ENCODE results near the gene PHLDA3.
"Not testable (repeated sequence)": the region's sequence is repeated elsewhere in the genome, so short reads cannot be mapped to it uniquely, and the experiment has no call there.

The PHLDA3 gene

DNA sequence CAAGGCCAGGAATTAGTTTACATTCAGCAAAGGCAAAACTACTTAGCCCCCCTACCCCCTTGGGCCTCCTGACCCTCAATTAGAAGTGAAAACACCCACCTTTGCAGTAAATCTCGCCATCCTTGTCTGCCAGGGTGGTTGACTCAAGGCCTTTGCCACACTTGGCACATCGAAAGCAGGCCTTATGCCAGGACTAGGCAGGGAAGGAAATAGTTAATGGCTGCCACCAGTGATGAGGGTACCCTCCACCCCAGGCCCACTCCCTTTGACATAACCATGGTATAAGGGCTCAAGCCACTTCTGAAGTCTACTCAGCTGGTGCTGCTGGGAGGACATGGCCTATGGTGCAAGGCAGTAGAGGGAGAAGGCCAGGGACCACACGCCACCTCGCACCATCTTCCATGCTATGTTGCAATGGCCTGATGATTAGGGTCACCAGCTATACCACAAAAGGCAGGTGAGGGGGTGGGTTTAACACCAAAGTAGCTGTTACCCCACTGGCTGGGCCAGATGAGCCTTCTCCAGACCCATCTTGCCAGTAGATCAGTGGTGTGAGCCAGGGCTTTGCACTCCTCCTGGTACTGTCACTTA is 16.3 kb upstream of the PHLDA3 start:
- no peak for DNase-seq

DNA sequence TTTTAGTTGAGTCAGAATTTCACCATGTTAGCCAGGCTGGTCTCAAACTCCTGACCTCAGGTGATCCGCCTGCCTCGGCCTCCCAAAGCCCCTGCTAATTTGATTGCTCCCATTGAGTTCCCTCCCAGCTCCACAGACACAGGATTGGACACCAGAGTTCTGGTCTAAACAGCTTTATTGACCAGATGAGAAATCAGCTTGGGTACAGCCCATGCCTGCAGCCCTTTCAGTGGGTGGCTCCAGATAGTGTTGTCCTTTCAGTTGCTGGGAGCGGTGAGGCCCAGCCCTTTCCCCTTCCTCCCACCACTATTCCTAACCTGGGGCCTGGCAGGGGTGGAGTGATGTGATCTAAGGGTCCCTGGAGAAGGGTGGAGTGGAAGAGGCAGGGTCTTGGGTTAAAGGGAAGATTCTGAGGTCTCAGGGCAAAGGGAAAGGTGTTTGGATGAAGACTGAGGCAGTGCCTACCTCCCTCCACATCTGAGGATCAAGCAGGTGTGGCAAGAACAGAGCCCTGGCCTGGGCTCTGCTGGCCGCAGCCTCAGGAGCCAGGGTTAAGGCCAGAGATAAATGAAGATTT is 14.5 kb upstream of the PHLDA3 start:
- no peak for DNase-seq

DNA sequence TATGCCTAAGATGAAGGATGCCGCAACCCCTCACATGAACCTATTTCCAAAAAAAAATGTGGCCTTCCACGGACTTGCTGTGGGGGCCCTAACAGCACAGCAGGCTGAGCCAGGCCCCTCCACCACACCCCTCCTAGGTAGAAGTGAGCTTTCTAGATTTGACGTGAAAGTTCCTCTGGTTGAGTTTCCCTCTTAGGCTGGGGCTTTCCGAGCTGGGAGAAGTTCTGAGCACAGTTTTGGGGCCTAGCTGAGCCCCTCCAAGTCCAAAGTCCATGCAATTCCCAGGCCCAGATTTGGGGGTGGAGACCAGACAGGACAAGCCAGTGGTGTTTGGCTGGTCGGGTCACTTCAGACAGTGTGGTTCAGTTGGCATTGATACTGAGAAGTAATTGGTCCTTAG is 13.8 kb upstream of the PHLDA3 start:
- DNase-seq, result no peak

DNA sequence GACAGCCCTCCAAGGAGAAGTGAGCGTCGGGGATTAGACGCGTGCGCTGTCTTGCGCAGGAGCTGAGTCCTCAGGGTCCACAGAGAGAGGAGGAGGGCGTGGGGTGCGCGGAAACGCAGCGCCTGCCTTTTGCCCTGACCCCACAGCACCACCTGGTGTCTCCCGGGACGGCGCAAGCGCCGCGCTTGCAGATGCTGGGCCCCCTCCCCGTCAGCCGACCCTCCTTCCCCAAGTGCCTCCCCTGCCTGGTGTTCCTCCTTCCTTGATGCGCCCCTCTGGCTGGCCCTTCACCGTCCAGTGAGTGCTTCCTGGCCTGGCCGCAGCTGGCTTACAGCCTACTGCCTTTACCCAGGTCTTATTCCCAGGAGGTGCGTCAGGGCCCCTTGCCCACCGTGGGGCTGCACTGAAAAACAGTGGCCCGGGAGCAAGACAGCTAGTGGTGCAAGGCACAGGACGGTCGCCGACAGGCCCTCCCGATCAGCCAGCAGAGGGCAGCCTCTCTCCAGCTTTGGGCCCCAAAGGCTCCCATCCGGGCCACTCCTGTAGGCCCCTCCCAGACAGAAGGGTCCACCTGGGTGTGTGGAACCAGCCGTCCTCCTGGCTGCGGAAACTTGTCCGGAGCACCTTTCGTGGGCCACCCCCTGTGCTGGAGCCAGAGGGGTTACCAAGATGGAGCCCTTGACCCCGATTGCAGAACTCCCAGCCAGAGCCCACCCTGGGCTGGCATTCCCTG is 12.9 kb upstream of the PHLDA3 start:
- peak; percentile 79 for DNase-seq

DNA sequence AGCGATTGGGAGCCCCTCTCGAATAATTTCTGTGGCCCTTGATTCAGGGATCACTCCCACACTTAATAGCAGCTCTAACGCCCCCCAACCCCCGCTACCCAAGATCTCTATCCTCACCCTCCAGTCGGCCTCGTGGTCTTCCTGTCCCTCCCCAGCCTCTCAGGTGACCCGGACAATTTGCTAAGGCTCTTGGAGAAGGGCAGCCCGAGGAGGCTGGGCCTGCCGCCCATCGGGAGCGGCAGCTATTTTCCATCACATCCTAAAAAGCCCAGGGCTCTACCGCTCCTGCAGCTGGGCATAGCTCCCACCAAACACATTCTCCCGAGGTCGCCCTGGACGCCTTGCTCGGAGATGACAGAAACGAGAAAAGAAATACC is 12.0 kb upstream of the PHLDA3 start:
- DNase-seq, result no peak

DNA sequence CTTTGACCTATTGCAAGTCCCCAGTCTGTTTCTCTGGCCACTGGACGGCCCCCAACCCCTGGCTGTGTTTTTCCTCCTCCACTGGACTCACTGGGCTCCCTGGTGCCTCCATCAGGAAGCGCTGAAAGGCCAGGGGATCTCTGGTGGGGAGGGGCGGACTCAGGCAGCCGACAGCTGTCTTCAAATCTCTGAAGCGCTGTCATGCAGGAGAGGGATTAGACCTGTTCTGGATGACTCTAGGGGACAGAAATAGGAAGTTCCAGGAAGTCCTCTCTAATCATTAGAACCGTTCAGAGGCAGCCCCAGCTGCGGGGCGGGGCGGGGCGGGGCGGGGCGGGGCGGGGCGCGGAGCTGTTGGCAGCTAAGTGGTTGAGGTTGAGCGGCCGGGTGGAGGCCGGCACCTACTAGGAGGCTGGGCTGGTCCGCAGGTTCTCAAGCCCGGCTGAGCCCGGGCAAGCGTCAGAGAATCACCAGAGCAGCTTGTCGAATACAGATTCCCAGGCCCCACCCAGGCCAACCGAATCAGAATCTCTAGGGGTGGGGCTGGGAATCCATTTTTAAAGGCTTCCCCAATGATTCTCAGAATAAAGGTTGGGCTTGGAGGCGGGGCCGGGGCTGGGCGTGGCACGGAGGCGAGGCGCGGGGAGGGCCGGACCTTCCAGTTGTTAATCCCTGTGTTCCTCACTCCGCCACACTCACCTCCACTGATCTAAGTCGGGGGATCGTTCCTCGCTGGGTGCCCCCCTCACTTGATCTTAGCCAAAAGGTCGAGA is 11.4 kb upstream of the PHLDA3 start:
- peak; percentile 64 for DNase-seq

DNA sequence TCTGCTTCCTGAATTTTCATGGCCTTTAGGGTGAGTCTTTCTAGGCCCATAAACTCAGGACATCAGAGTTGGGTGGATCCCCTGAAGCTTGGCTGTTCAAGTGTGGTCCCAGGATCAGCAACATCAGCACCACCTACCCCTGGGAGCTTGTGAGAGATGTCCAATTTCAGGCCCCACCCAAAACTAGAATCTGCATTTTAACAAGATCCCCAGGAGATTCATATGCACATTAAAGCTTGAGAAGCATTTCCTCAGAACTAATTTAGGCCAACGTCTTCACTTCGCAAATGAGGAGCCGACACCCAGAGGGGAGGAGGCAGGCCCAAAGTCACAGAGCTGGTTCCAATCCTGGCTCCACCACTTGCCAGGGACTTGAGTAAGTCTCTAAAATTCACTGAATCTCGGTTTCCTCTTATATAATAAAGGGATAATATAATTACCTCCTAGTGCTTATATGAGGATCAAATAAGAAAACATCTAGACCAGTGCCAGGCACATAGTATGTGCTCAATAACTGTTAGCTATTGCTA is 10.3 kb upstream of the PHLDA3 start:
- DNase-seq, result no peak

DNA sequence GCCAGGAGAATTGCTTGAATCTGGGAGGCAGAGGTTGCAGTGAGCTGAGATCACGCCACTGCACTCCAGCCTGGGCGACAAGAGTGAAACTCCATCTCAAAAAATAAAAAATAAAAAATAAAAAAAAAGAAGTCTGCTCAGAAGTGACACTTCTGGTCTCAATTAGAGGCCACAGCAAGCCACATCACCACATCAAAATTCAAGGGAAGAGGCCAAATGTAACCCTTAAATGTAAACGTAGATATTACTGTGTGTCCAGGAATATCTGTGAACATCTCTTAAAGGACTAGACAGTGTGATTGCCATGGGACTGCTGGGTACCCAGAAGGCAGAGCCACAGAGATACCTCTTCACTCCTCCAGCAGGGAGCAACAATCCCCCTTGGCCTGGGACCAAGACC is 9.7 kb upstream of the PHLDA3 start:
- not testable (repeated sequence) for DNase-seq

DNA sequence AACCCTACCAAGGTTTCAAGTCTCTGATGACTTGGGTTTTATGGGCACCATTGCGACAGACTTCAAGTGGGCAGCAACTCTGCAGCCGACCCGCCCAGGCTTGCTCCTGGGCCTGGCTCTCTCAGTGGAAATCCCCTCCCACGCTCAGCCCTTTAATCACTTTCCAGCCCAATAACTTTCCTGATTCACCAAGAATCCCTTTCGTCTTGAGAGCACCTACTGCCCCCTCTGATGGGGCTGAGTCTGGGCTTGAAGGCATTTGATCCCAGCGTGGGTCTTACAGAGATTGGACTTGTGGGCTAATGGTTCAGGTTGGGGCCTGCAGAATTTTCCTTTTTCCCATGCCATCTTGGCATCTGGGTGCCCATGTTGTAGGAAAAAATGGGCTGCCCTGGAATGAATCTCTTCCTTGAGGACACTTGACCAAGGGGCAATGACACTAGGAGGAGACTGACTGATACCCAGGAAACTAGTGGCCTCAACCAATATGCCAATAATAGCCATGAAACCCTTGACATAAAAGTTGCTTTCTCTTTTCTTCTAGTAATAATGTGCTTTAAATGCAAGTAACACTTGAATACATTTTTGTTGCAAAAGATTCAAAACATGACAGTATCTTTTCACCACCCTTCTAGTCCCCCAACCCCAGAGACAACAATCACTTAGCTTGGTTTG is 7.8 kb upstream of the PHLDA3 start:
- DNase-seq, result no peak

DNA sequence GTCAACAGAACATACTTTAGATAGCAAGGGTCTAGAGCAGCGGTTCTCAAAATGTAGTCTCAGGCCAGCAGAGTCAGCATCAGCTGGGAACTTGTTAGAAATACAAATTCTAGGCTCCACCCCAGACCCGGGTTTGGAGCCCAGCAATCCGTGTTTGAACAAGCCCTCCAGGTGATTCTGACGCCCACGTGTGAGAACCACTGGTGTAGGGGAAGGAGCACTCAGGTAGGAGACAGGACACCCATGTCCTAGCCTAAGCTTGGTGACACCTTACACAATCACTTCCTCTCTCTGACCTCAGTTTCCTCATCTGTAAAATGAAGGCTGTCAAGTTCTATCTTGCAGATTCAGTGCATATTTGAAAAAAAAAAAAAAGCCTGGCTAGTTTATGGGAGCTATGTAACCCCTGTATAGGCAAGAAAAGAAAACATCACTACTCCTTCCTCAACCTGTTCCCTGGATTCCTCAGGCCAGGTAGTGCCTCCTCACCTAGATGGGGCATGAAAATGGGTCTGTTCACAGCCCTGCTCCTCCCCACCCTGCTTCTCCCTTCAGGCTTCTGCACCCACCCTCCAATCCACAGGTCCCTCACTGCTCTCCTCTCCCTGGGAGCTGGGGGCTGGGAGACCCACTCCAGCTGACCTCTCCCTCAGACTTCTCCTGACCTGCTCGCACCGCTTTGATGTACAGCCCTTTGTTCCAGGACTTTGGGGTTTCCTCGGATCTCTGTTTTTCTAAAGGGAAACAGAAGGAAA is 7.1 kb upstream of the PHLDA3 start:
- DNase-seq, result no peak

DNA sequence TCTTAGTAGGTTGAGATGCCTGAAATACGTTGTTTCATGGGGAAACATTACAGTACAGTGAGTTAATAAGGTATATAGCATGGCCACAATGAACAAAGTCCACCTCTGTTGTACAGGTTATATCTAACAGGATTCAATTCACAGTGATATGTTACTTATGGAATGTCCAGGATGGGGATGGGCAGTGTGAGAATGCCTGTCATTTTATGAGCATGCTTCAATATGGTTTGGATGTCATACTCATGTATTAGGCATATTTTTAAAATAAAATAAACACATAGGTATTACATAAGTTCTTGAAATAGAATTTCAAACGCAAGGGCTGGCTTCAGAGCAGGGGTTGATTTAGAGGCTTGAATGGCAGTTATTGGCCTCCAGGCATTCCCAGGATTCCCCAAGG is 6.1 kb upstream of the PHLDA3 start:
- DNase-seq, result no peak

DNA sequence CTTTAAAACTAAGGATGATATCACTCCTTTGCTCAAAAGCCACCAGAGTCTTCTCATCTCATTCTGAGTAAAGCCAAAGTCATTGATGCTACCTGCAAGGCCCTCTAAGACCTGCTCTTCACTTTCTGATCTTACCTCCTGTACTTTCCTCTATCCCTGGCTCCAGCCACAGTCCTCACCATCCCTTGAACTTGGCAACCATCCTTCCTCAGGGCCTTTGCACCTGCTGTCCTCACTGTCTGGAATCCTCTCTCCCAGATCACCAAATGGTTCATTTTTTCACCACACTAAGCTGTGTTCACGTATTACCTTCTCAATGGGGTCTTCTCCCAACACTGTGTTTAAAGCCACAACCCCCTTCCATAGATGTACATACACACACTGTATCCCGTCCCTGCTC is 4.3 kb upstream of the PHLDA3 start:
- no peak for DNase-seq

DNA sequence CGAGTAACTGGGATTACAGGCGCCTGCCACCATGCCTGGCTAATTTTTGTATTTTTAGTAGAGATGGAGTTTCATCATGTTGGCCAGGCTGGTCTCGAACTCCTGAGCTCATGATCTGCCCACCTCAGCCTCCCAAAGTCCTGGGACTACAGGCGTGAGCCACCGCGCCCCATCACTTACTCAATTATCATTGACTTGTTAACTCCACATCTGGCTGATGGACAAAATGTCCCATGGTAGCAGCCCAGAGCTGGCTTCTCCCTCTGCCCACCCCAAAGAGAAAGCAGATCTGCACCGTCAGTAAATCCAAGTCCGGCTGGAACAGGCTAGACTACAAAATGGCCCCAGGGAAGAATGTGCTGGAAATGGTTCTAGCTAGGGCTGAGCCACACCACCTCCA is 3.3 kb upstream of the PHLDA3 start:
- DNase-seq, result not testable (repeated sequence)

DNA sequence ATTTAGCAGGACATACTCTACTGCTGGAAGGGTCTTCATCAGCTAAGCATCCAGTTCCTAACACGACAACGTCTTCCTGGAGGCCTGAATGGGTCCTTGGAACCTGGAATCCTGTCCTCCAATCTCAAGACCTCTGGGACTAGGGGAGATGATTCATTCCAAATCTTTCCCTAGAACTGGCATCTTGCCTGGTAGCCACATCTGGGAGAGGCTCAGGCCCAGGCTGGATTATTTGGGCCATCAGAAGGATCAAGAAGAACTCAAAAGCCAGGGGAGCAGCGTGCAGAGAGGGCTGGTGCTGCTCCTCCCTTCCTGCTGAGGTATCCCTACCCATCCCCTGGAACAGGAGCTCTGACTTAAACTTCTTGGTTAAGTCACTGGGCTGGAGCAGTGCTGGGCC is 2.8 kb upstream of the PHLDA3 start:
- no peak for DNase-seq

DNA sequence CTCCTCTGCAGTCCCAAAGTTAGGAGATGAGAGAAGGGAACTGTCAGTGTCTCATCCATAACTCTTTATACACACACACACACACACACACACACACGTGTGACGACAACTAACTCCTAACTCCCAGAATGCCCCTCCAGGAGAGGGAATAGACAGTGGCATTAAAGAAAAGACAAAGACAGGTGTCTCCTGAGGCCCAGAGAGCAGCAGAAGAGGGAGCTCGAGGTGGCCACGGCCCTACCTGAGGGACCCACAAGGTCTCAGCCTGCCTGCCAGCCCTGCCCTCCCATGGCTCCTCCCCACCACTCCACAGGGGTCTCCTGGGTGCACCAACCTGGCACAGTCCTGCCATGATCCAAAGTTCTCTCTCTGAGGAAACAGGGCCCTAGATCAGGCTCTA is 1.6 kb upstream of the PHLDA3 start:
- no peak for DNase-seq

DNA sequence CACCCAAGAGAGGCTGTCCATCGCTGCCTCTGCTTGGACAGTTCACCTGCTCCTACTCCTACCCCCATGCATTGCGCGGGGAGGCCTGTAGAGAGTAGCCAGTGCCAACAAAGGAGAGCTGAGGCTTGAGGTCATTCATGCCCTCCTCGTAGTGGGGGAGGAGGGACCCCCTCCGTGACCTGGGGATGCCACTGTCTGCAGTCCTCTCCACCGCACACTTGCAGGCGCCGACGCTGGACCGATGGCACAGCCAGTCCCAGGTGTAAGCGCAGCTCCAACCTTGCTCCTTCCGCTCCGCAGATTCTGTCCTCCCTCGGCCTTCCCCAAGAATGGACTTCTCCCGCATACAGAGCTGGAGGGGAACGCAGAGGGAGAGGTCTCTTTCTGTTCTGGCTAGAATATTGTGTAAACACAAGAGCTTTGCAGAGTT is 672 bp upstream of the PHLDA3 start:
- no peak for DNase-seq

DNA sequence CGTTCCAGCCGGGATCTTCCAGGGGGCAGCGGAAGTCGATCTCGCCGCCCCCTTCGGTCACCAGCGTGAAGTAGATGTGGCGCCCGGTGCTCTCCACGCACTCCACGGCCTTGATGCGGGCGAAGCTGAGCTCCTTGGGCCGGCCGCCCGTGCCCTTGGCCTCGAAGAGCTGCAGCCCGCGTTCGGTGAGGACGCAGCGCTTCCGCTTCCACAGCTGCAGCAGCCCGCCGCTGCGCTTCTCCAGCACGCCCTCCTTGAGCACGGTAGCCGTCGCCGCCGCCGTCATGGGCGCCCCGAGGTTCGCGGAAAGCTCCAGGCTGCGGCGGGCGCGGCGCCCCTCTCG is 516 bp downstream of the PHLDA3 start:
- DNase-seq, result no peak

DNA sequence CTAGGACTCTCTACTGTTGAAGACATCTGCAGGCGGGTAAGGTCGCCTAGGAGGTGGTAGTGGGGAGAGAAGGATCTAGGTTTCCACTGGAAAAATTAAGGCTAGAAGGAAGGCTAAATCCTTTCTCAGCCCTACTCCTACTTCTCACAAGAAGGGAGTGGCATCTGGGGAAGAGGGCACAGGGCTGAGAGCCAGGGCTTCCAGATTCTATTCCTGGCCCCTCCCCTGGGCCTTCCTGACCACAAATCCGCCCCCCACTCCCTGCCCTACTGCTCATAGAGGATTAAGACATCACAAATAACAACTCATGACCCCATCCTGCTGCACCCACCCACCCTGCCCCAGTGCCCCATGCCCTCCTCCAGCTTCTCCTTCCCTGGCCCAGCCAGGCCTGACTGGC is 2.5 kb downstream of the PHLDA3 start:
- no peak for DNase-seq

DNA sequence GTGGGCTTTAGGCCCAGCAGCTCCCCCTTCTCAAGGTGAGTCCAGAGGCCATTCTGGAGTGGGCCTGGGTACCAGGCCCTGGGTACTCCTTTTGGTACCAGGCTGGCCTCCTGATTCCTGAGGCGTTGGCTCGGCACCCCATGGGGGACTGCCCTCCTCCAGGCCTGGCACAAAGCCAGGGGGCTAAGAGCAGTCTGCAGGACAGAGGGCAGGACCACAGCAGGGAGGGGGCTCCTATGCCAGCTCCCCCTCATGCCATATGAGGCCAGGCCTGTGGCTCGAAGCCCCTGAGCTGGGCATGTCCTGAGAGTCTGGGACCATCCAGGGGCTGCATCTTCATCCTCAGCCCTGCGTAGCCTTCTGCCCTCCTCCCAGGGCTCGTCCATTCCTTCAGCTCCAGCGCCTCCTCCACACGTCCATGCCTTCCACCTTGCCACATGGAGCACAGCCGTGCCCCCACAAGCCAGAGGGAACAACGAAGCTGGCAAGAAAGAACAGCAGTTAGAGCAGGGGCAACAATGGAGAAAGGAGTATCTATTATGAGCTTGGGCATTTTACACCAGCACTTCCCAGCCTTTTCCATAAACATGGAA is 3.2 kb downstream of the PHLDA3 start:
- no peak for DNase-seq

DNA sequence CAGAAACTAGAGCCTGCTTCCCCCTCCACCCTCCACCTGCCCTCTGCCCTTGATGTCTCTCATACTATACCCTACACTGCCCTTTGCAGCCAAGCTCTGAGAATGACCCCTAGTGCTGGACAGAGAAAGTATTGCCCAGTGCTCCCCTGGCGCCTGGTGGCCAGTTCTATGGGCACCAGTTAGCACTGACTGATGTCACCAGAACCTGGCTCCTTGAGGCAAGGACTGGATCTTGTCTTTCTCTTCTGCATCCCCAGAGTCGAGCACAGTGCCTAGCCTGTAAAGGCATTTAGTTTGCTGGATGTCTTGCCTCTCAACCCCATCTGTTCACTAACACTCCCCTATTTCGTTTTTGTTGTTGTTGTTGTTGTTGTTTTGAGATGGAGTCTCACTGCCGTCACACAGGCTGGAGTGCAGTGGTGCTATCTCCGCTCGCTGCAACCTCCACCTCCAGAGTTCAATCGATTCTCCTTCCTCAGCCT is 5.9 kb downstream of the PHLDA3 start:
- DNase-seq, result no peak

DNA sequence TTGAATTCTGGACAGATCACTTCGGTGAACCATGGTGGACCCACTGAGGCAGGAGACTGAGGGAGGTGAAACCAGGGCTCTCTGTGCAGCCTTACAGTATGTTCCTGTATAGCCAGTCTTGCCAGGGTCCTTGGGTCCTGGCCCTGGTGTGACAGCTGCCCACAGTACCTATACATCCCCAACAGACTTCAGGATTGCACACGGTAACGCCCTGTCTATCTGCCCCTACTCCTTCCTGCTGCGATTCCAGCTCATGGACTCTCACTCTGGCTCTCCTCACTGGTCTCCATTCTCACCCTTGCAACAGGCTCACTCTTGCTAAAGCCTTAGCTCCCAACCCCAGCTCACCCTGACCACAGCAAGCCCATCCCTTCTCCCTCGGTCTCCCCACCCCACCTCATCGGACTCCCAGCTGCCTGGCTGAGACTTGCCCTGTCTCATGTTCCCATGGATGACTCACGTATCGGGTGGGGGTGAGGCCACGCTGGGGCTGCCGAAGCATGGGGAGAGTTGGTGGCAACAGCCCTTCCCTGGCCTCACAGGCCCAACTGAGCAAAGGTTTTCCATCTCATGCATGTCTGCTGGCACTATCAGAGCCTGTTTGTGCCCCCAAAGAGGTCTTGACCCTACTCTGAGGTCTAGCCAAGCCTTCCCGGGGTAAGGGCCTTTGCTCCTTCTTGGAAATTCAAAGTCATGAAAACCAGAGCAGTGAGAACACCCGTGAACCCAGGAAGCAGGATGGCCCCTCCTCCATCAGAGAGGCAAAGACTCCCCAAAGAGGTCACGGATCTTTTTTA is 7.1 kb downstream of the PHLDA3 start:
- DNase-seq, result no peak
